Placental epithelial cell (primary cell): ENCODE measurements around the gene FNDC11. TPM values are rescaled to one million over a fixed set of nuclear protein-coding genes. Genes with fewer than 3 reads are reported as not detected.

Experiments used
- total RNA-seq: library from RNA; depleted of rRNA; stranded (reverse); fragments of >200 nt; gene quantifications from 2 replicates; pipeline ENCODE4 v1.2.3, GENCODE V29; 2012

The FNDC11 gene
- total RNA-seq: 0.11 and 0.79 TPM in 2 replicates

GRCh38 chr20:63553933-63554290 is at the start of gene FNDC11:
FNDC11 (plus strand) TSS chr20:63554159; CDS start chr20:63555664, 1,505 bp downstream.

GRCh38 chr20:63520504-63520933 is 33.4 kb upstream of the FNDC11 start, which contains the start of gene PPDPF:
PPDPF (plus strand) TSS chr20:63520765; CDS start chr20:63521309, 544 bp downstream.

GRCh38 chr20:63536997-63537524 is 16.9 kb upstream of the FNDC11 start, which contains the start of gene PTK6:
PTK6 (minus strand) TSS chr20:63537376; CDS start chr20:63537314, 62 bp downstream.

GRCh38 chr20:63547725-63548480 is 6.1 kb upstream of the FNDC11 start, which contains the start of gene SRMS:
SRMS (minus strand) TSS chr20:63547749; CDS start chr20:63547463, 286 bp downstream.

GRCh38 chr20:63574156-63574828 is 20.3 kb downstream of the FNDC11 start, which contains the start of gene HELZ2:
HELZ2 (minus strand) TSS chr20:63574239; CDS start chr20:63572385, 1,854 bp downstream.

Other genes with a start within 250 kb of the FNDC11 start
- not detected in 2 replicates for gene CHRNA4, start 192.8 kb upstream of the FNDC11 start, total RNA-seq
- gene KCNQ2, start 81.5 kb upstream of the FNDC11 start, total RNA-seq: not detected in 2 replicates
- gene EEF1A2, start 55.1 kb upstream of the FNDC11 start, total RNA-seq: 1.8 and 11.0 TPM in 2 replicates
- gene PPDPF, start 33.4 kb upstream of the FNDC11 start, total RNA-seq: 190 and 201 TPM in 2 replicates
- gene PTK6, start 16.8 kb upstream of the FNDC11 start, total RNA-seq: under 0.01 and 0.22 TPM in 2 replicates
- not detected in 2 replicates for gene SRMS, start 6.4 kb upstream of the FNDC11 start, total RNA-seq
- 25.4 and 31.4 TPM in 2 replicates for gene HELZ2, start 20.1 kb downstream of the FNDC11 start, total RNA-seq
- 8.2 and 11.8 TPM in 2 replicates for gene GMEB2, start 72.9 kb downstream of the FNDC11 start, total RNA-seq
- 0.76 and 2.0 TPM in 2 replicates for gene STMN3, start 99.3 kb downstream of the FNDC11 start, total RNA-seq
- 11.8 and 17.5 TPM in 2 replicates for gene RTEL1, start 104.2 kb downstream of the FNDC11 start, total RNA-seq
- 0.39 TPM in 1 of 2 replicates, not detected in the other for gene TNFRSF6B, start 142.5 kb downstream of the FNDC11 start, total RNA-seq
- gene ARFRP1, start 153.8 kb downstream of the FNDC11 start, total RNA-seq: 18.1 and 22.4 TPM in 2 replicates
- 20.1 and 22.8 TPM in 2 replicates for gene ZGPAT, start 153.9 kb downstream of the FNDC11 start, total RNA-seq
- gene LIME1, start 182.5 kb downstream of the FNDC11 start, total RNA-seq: 2.4 and 5.1 TPM in 2 replicates
- gene SLC2A4RG, start 185.6 kb downstream of the FNDC11 start, total RNA-seq: 41.2 and 56.8 TPM in 2 replicates